Fibroblast of lung (primary cell): ENCODE data around the gene LRRC8A.

Experiments
- EZH2 ChIP-seq: IDR thresholded peaks from 2 replicates; pipeline ENCODE4 v1.5.1; 2012; ENCODE audit warnings: low read length, control low read depth, mild to moderate bottlenecking; ENCODE audit errors: missing control alignments
- TF ChIP-seq, protein P1 (sequence below), 2 donors: IDR thresholded peaks in 1 of 2; conservative IDR thresholded peaks in 1 of 2; 1 replicate in 1 of 2; 2 replicates in 1 of 2; pipeline ENCODE4 v1.5.1; 2011 to 2012; ENCODE audit warnings: low read length in 2 of 2, control low read depth in 1 of 2, inconsistent platforms in 1 of 2, low read depth in 1 of 2, mild to moderate bottlenecking in 1 of 2

DNA sequence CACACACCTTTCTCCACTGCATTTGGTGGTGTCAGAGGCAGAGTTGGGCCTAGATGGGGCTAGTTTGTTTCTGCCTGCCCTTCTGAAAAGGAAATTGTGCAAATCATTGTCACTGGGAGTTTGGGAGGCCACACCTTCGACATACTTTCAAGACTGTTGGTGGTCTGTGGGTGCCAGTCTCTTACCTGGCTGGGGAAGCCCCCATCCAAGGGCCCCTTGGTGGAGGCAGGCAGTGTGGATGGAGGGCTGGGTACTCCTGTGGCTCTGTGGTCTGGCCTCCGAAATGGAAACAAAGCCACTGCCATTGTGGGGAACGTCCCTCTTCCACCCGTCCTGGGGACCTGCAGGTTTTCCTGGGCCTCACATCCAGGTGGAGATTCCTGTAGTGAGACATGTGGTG lies 27.9 kb downstream of the LRRC8A start:
- no peak for TF ChIP-seq EZH2
- TF ChIP-seq, protein P1, sequence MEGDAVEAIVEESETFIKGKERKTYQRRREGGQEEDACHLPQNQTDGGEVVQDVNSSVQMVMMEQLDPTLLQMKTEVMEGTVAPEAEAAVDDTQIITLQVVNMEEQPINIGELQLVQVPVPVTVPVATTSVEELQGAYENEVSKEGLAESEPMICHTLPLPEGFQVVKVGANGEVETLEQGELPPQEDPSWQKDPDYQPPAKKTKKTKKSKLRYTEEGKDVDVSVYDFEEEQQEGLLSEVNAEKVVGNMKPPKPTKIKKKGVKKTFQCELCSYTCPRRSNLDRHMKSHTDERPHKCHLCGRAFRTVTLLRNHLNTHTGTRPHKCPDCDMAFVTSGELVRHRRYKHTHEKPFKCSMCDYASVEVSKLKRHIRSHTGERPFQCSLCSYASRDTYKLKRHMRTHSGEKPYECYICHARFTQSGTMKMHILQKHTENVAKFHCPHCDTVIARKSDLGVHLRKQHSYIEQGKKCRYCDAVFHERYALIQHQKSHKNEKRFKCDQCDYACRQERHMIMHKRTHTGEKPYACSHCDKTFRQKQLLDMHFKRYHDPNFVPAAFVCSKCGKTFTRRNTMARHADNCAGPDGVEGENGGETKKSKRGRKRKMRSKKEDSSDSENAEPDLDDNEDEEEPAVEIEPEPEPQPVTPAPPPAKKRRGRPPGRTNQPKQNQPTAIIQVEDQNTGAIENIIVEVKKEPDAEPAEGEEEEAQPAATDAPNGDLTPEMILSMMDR (conservative IDR thresholded peaks at IDR 0.05 in 1 of 2, IDR thresholded peaks at IDR 0.05 in 1 of 2; ENCODE audit: low read depth in 1 of 2, low read length in 2 of 2), result no peak
